Measurements from ENCODE around the gene NSMF.
A peak's percentile ranks its signal among the peaks of the same experiment; 100 is the strongest.

The NSMF gene

DNA sequence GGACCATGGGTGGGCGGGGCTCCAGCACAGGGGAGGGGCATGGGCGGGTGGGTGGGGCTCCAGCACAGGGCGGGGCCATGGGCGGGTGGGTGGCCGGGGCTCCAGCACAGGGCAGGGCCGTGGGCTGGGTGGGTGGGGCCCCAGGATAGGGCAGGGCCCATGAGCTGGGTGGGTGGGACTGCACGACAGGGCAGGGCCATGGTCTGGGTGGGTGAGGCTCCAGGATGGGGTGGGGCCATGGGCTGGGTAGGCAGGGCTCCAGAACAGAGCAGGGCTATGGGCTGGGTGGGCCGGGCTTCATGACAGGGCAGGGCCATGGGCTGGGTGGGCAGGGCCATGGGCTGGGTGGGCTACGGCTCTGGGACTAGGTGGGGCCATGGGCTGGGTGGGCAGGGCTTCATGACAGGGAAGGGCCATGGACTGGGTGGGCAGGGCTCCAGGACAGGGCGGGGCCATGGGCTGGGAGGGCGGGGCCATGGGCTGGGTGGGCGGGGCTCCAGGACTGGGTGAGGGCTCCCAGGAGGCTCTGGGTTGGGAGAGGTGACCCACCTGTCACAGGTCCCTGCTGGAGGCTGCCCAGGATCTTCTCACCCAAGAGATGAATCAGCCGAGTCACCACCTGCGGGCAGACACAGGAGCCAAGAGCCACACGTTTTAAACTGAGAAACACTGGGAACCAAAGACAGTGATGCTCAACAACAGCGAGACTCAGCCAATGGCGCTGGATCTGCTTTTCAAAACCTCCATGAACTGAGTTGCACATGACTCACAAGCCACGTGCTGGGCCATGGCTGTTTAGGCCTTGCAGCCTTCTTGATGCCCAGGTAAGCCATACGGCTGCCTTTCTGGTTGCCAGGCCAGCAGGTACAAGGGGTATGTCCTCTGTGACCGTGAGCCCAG is 33.6 kb upstream of the NSMF start:
- peak in 1 of 56 donors; percentile 46 for DNase-seq

DNA sequence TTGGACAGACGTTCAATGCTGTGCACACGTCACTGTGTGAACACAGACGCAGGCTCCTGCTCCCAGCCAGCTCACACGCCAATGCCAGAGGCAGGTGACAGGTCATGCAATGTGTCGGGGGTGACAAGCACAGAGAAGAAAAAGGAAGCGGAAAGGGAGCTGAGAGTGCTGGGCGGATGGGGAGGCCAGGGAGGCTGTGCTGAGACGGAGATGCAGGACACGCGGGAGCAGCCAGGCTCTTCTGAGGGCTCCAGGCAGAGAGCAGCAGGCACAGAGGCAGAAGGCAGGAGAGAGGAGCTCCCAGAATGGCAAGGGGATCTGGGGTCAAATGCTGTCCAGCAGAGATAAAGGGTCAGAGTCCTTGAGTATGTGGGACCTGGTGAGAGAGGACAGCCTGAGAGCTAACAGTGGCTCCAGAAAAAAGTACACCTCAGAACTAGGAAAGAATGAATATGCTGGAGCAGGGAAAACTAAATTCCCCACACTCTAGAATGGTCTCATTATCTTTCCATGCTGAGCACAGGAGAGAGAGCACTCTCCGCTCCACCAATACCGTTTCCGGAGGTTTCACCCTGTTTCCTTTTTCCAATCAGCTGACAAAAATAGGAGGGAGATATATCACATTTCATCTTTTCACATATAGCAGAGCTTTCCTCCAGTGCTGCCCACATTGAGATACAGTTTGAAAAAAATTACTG is 32.8 kb upstream of the NSMF start:
- DNase-seq: no peak

DNA sequence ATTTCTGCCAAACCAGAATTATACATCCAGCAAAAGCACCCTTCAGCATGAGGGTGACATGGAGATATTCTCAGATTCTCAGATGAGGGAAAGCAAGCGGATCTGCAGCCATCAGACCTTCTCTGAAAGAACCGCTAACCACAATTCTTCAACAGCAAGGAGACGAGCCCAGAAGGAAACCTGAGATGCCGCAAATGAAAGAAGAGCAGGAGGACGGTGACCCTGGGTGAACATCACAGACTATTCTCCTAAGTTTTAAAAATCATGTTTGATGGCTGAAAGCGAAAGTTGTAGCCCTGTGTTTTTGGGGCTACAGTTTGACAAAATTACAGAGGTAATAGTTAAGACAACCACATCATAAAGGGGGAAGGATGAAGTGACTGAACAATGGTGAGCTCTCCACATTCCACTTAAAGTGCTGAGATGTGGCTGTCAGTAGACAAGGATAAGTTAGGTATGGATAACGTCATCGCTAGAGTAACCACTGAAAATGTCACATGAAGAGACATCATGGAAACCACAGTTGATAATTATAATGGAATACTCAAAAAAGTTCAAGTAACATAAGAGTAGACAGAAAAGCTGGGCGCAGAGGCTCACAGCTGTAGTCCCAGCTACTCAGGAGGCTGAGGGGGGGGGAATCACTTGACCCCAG is 31.5 kb upstream of the NSMF start:
- DNase-seq: no peak

GRCh38 chr9:137488906-137489305 is 29.8 kb upstream of the NSMF start:
- no peak for DNase-seq

DNA sequence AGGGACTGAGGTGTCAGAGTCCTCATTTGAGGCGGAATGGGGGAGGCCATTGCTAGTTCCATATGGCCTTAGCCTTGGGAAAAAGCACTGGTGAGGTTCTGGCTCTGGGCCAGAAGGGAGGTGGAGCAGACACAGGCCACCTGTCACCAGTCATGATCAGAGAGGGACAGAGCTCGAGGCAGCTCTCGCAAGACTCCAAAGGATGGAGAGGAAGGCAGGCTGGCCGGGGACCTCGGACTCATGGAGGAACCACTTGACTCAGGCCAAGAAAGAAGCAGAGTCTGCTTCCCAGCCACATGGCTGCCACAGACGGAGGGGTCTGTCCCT is 29.2 kb upstream of the NSMF start:
- no peak for DNase-seq

- DNase-seq: no peak
Observed at GRCh38 chr9:137487454-137488326, 28.6 kb upstream of the NSMF start.

- DNase-seq: no peak
Observed at GRCh38 chr9:137486545-137487453, 27.7 kb upstream of the NSMF start.

DNA sequence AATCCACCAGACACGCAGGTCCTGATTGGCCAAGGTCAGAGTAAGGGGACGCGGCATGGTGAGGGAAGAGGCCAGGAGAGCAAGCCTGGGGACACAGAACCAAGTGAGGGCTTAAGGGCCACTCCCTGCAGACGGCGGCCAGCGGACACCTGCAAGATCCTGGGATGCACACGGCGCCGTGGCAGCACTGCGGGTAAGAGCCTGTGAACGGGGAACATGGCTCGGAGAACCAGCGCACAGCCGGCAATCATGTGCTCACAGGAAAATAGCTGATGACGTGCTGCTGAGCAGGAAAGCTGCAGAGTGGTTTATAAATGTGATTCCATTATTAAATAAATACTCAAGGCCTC is 27.0 kb upstream of the NSMF start:
- DNase-seq: no peak

- no peak for DNase-seq
Observed at GRCh38 chr9:137485343-137486140, 26.4 kb upstream of the NSMF start.

GRCh38 chr9:137484551-137485315 is 25.6 kb upstream of the NSMF start:
- DNase-seq: no peak

DNA sequence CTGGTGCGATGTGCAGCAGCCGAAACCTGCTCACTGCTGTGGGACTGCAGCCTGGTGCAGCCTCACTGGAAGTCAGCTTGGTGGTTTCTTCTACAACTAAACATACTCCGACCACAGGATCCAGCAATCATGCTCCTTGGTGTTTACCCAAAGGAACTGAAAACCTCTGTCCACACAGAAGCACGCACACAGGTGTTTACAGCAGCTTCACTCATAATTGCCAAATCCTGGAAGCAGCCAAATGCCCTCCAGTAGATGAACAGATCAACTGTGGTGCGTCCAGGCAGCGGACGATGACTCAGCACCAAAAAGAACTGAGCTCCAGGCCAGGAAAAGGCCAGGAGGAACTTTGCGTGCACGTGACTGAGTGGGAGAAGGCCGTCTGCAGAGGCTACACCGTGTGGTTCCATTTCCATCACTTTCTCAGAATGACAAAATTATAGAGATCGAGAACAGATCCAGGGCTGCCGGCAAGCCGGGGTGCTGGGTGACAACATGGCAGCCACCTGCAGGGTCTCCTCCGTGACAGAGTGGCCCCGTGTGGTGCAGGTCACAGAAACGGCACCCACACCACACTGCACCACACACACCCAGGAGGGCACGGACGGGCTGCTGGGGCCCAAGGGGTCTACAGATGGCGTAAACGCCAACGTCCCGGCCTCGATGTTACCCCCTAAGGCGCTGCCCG is 23.1 kb upstream of the NSMF start:
- DNase-seq: peak in 6 of 56 donors; percentile 4 to 41 (median 20)

GRCh38 chr9:137480686-137481683 is 21.9 kb upstream of the NSMF start:
- DNase-seq: no peak

- DNase-seq: no peak
Observed at GRCh38 chr9:137479892-137480685, 21.0 kb upstream of the NSMF start.

DNA sequence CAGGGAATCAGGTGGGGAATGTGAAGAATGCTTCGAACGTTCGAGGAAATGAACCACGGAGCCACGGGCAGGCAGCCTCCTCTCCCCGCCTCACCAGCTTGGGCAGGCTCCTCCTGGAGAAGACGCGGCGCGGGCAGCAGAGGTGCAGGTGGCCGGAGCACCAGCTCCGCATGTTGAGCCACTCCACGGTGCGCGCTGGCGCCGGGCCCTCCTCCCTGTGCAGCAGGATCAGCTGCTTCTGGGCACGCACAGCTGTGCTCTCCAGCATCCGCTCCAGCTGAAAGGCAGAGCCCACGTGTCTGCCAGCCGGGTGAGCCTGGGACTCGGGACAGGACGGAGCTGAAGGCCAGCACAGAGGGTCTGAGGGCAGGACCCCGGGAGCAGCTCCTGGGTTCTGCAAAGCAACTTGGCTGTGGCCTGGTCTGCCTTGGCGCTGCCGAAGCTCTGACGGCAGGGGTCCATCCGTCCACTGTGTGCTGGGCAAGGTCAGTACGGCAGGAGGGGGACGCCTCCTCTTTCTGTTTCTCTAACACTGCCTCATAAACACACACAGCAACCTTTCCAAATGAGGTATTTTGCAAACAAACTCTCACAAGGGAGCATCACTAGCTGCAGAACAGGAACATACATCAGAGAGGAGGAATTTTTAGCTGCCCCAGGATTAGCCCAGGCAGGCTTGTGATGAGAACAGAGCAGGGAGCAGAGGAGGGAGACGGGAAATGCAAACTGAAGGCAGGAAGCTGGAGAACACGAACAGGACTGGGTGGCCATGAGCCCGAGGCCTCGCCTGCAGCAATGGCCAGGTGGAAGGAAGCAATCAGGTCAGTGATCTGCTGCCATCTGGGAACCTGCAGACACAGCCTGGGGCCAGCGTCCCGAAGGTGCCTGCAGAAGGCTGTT is 20.1 kb upstream of the NSMF start:
- DNase-seq: peak in 5 of 56 donors; percentile 18 to 52 (median 42)

GRCh38 chr9:137478613-137478961 is 19.5 kb upstream of the NSMF start:
- DNase-seq: no peak

Measured in nucleus accumbens (tissue), 56 donors.